ENCODE data around the gene ATP2B3. TPM values are rescaled to one million over a fixed set of nuclear protein-coding genes. Genes with fewer than 3 reads are reported as not detected.

ATP2B3 gene
- polyA plus RNA-seq, 3 donors, result 0.11 to 0.24 (median 0.14) TPM

- DNase-seq (ENCODE audit: low read depth in 3 of 3, low spot score in 2 of 3), result no peak
Measured at GRCh38 chrX:153628665-153629064, 111.2 kb downstream of the ATP2B3 start.

- no peak for DNase-seq (ENCODE audit: low read depth in 3 of 3, low spot score in 2 of 3)
Measured at GRCh38 chrX:153631346-153631745, 113.9 kb downstream of the ATP2B3 start.

- no peak for DNase-seq (ENCODE audit: low read depth in 3 of 3, low spot score in 2 of 3)
Measured at GRCh38 chrX:153631907-153632594, 114.6 kb downstream of the ATP2B3 start.

Other genes starting within 250 kb of the ATP2B3 start
- gene PNMA6F, start 195.9 kb upstream of the ATP2B3 start, polyA plus RNA-seq (ENCODE audit: insufficient read length in 3 of 3), result under 1 TPM; 0.04 to 0.12 (median 0.10) TPM
- gene ZNF275, start 183.5 kb upstream of the ATP2B3 start, polyA plus RNA-seq (ENCODE audit: insufficient read length in 3 of 3), result 10 to 100 TPM; 18.5 to 19.4 (median 18.8) TPM
- not detected for gene PNMA6E, start 116.3 kb upstream of the ATP2B3 start, polyA plus RNA-seq (ENCODE audit: insufficient read length in 3 of 3)
- gene ZFP92, start 106.2 kb upstream of the ATP2B3 start, polyA plus RNA-seq (ENCODE audit: insufficient read length in 3 of 3), result under 1 TPM; 0.75 to 0.98 (median 0.80) TPM
- gene TREX2, start 71.6 kb upstream of the ATP2B3 start, polyA plus RNA-seq (ENCODE audit: insufficient read length in 3 of 3), result under 1 TPM; 0.21 to 0.24 (median 0.24) TPM
- gene HAUS7, start 47.1 kb upstream of the ATP2B3 start, polyA plus RNA-seq (ENCODE audit: insufficient read length in 3 of 3), result 10 to 100 TPM; 21.1 to 25.3 (median 22.8) TPM
- 100 to 1,000 TPM; 144 to 189 (median 175) TPM for gene BGN, start 22.7 kb upstream of the ATP2B3 start, polyA plus RNA-seq (ENCODE audit: insufficient read length in 3 of 3)
- 10 to 100 TPM; 17.2 to 19.6 (median 18.7) TPM for gene CCNQ, start 81.5 kb downstream of the ATP2B3 start, polyA plus RNA-seq (ENCODE audit: insufficient read length in 3 of 3)
- gene DUSP9, start 129.6 kb downstream of the ATP2B3 start, polyA plus RNA-seq (ENCODE audit: insufficient read length in 3 of 3), result 10 to 100 TPM; 37.8 to 46.1 (median 41.7) TPM
- 1 to 10 TPM; 4.8 to 7.0 (median 5.6) TPM for gene PNCK, start 156.2 kb downstream of the ATP2B3 start, polyA plus RNA-seq (ENCODE audit: insufficient read length in 3 of 3)
- gene SLC6A8, start 170.3 kb downstream of the ATP2B3 start, polyA plus RNA-seq (ENCODE audit: insufficient read length in 3 of 3), result 10 to 100 TPM; 39.9 to 47.3 (median 40.5) TPM
- gene BCAP31, start 206.7 kb downstream of the ATP2B3 start, polyA plus RNA-seq (ENCODE audit: insufficient read length in 3 of 3), result 100 to 1,000 TPM; 191 to 206 (median 202) TPM
- 1 to 10 TPM; 7.2 to 7.7 (median 7.4) TPM for gene ABCD1, start 207.2 kb downstream of the ATP2B3 start, polyA plus RNA-seq (ENCODE audit: insufficient read length in 3 of 3)
- 1 to 10 TPM in 2 of 3 donors, under 1 TPM in 1; 0.96 to 1.7 (median 1.6) TPM for gene PLXNB3, start 246.6 kb downstream of the ATP2B3 start, polyA plus RNA-seq (ENCODE audit: insufficient read length in 3 of 3)

Data from right renal cortex interstitium (tissue), 3 donors.